Activated naive CD4-positive, alpha-beta T cell treated with anti-CD3 and anti-CD28 coated beads for 36 hours (primary cell): Measurements from ENCODE around the gene RGP1. TPM values are rescaled to one million over a fixed set of nuclear protein-coding genes. Genes with fewer than 3 reads are reported as not detected.
A peak's percentile ranks its signal among the peaks of the same experiment; 100 is the strongest.

Experiments
- CTCF ChIA-PET: fragments of 350-600 bp; sonication (Branson Sonifier 250); formaldehyde crosslinking; loops from one replicate; lab custom pipeline; 2021; ENCODE audit warnings: antibody characterized with exemption; lab: Charles Lee
- DNase-seq: peaks from one replicate; pipeline ENCODE4 v3.0.0-alpha.2; 2020
- H3K27ac Mint-ChIP-seq: one replicate; pipeline ENCODE4 v1.8.0; 2021; ENCODE audit warnings: mild to moderate bottlenecking, mixed read lengths
- H3K27me3 Mint-ChIP-seq: one replicate; pipeline ENCODE4 v1.8.0; 2021; ENCODE audit warnings: low read depth, mixed read lengths
- H3K36me3 Mint-ChIP-seq: one replicate; pipeline ENCODE4 v1.8.0; 2021; ENCODE audit warnings: low read depth, mixed read lengths
- H3K4me1 Mint-ChIP-seq: one replicate; pipeline ENCODE4 v1.8.0; 2021; ENCODE audit warnings: low read depth, mixed read lengths
- H3K4me3 Mint-ChIP-seq: one replicate; pipeline ENCODE4 v1.8.0; 2021; ENCODE audit warnings: mild to moderate bottlenecking, moderate library complexity, mixed read lengths
- H3K9me3 Mint-ChIP-seq: one replicate; pipeline ENCODE4 v1.8.0; 2021; ENCODE audit warnings: mixed read lengths
- intact Hi-C: fragments of 100-400 bp; cut with micrococcal nuclease; formaldehyde crosslinking; loops from one replicate; pipeline ENCODE4 v1.15.1; 2023
- total RNA-seq, 2 experiments: library from RNA; stranded (reverse); gene quantifications; one replicate each; pipeline ENCODE4 v1.2.3, GENCODE V29; 2021

The RGP1 gene
- total RNA-seq, 2 experiments from 2014 or later, result 12.0 to 13.3 TPM

- intact Hi-C loops, result loop anchor here (1.0 to 5.0 kb wide), 3 partner anchors 12 to 631 kb away; partner anchors contain the start of gene ATOSB
- Mint-ChIP-seq H3K36me3 (peaks cover 7% of the 10 kb centered on the region), H3K27ac (peak overlapping the region; percentile 67), H3K27me3 (no peaks in the 10 kb centered on the region), H3K4me1 (peaks cover 32% of the 10 kb centered on the region), H3K4me3 (peak overlapping the region; percentile 81), H3K9me3 (no peaks in the 10 kb centered on the region)
- DNase-seq, result peak; percentile 35
- CTCF ChIA-PET, result interaction anchor here (0.6 to 7.2 kb wide), 13 partner anchors 8 to 379 kb away, joined by 3 to 59 read pairs (median 5); partner anchors contain the start of genes CREB3, HINT2 and TLN1
Observed at GRCh38 chr9:35748242-35748857, 737 bp upstream of the RGP1 start.

- Mint-ChIP-seq H3K9me3 (no peaks in the 10 kb centered on the region), H3K4me1 (peaks cover 32% of the 10 kb centered on the region), H3K27me3 (no peaks in the 10 kb centered on the region), H3K36me3 (peaks cover 8% of the 10 kb centered on the region), H3K27ac (peak overlapping the region; percentile 88), H3K4me3 (peak overlapping the region; percentile 89)
- CTCF ChIA-PET, result interaction anchor here (0.8 to 7.2 kb wide), 8 partner anchors 10 to 91 kb away, joined by 3 to 59 read pairs (median 6); partner anchors contain the start of genes CREB3 and TLN1
- DNase-seq, result peak; percentile 65
- intact Hi-C loops, result loop anchor here (1.0 to 5.0 kb wide), 5 partner anchors 17 to 632 kb away; partner anchors contain the start of genes ATOSB, CREB3, HINT2 and TLN1
Observed at GRCh38 chr9:35749515-35750255, 598 bp downstream of the RGP1 start.

- CTCF ChIA-PET, result interaction anchor here (0.8 to 7.2 kb wide), 6 partner anchors 11 to 91 kb away, joined by 3 to 59 read pairs (median 4); no protein-coding TSS in a partner anchor
- no peak for DNase-seq
- H3K27ac Mint-ChIP-seq, result peak overlapping the region; percentile 88
- H3K4me1 Mint-ChIP-seq, result peaks cover 32% of the 10 kb centered on the region
- intact Hi-C loops, result no loop called here
- H3K27me3 Mint-ChIP-seq, result no peaks in the 10 kb centered on the region
- peak overlapping the region; percentile 89 for H3K4me3 Mint-ChIP-seq
- H3K9me3 Mint-ChIP-seq, result no peaks in the 10 kb centered on the region
- H3K36me3 Mint-ChIP-seq, result peaks cover 8% of the 10 kb centered on the region
Observed at GRCh38 chr9:35750256-35750531, 1.1 kb downstream of the RGP1 start.

- CTCF ChIA-PET, result interaction anchor here (0.6 to 3.8 kb wide), 4 partner anchors 18 to 136 kb away, joined by 3 to 32 read pairs (median 10); no protein-coding TSS in a partner anchor
- Mint-ChIP-seq H3K36me3 (peaks cover 8% of the 10 kb centered on the region), H3K4me1 (peaks cover 23% of the 10 kb centered on the region), H3K9me3 (no peaks in the 10 kb centered on the region), H3K27ac (no peak overlapping the region), H3K27me3 (no peaks in the 10 kb centered on the region), H3K4me3 (no peak overlapping the region)
- no peak for DNase-seq
- intact Hi-C loops, result no loop called here
Observed at GRCh38 chr9:35753466-35753865, 4.4 kb downstream of the RGP1 start.

- DNase-seq, result no peak
- CTCF ChIA-PET, result interaction anchor here (1.8 to 3.8 kb wide), 2 partner anchors 19 to 58 kb away, joined by 6 to 32 read pairs; no protein-coding TSS in a partner anchor
- intact Hi-C loops, result no loop called here
- Mint-ChIP-seq H3K9me3 (no peaks in the 10 kb centered on the region), H3K27ac (no peak within 1 kb of the TSS), H3K27me3 (no peaks in the 10 kb centered on the region), H3K4me1 (peaks cover 30% of the 10 kb centered on the region), H3K36me3 (peaks cover 8% of the 10 kb centered on the region), H3K4me3 (no peak within 1 kb of the TSS)
Observed at GRCh38 chr9:35754264-35754663, 5.2 kb downstream of the RGP1 start, which contains the start of gene MSMP. Gene MSMP (minus strand): TSS chr9:35754276. CDS start chr9:35754129, 147 bp downstream.

GRCh38 chr9:35755071-35755470 lies 6.0 kb downstream of the RGP1 start:
- H3K36me3 Mint-ChIP-seq, result peaks cover 8% of the 10 kb centered on the region
- no peak for DNase-seq
- intact Hi-C loops, result no loop called here
- no peak overlapping the region for H3K4me3 Mint-ChIP-seq
- H3K4me1 Mint-ChIP-seq, result peaks cover 34% of the 10 kb centered on the region
- H3K27ac Mint-ChIP-seq, result no peak overlapping the region
- H3K9me3 Mint-ChIP-seq, result no peaks in the 10 kb centered on the region
- CTCF ChIA-PET, result interaction anchor here (0.6 to 3.8 kb wide), 2 partner anchors 20 to 57 kb away, joined by 3 to 32 read pairs; partner anchors contain the start of gene SPAG8
- H3K27me3 Mint-ChIP-seq, result no peaks in the 10 kb centered on the region

- peaks cover 33% of the 10 kb centered on the region for H3K4me1 Mint-ChIP-seq
- CTCF ChIA-PET, result interaction anchor here (0.6 to 3.8 kb wide), 17 partner anchors 9 to 151 kb away, joined by 3 to 32 read pairs (median 4); partner anchors contain the start of genes CREB3, GBA2, RGP1 and TLN1
- intact Hi-C loops, result loop anchor here (1.0 to 2.0 kb wide), 3 partner anchors 24 to 72 kb away; partner anchors contain the start of genes CREB3, FAM221B, HINT2 and TLN1
Observed at GRCh38 chr9:35756275-35757225, 7.5 kb downstream of the RGP1 start.

GRCh38 chr9:35757226-35757891 lies 8.3 kb downstream of the RGP1 start:
- CTCF ChIA-PET, result interaction anchor here (0.6 to 3.8 kb wide), 14 partner anchors 10 to 152 kb away, joined by 3 to 32 read pairs (median 4); partner anchors contain the start of genes CREB3, GBA2, RGP1 and TLN1
- H3K27me3 Mint-ChIP-seq, result no peaks in the 10 kb centered on the region
- H3K27ac Mint-ChIP-seq, result peak overlapping the region; percentile 95
- no peaks in the 10 kb centered on the region for H3K9me3 Mint-ChIP-seq
- peaks cover 37% of the 10 kb centered on the region for H3K4me1 Mint-ChIP-seq
- peak overlapping the region; percentile 94 for H3K4me3 Mint-ChIP-seq
- peaks cover 9% of the 10 kb centered on the region for H3K36me3 Mint-ChIP-seq
- intact Hi-C loops, result loop anchor here (2.0 kb wide), 2 partner anchors 57 to 71 kb away; partner anchors contain the start of genes FAM221B, HINT2 and TMEM8B
- peak; percentile 34 for DNase-seq

More at GRCh38 chr9:35756275-35757225, 7.5 kb downstream of the RGP1 start:
- Mint-ChIP-seq H3K9me3 (no peaks in the 10 kb centered on the region), H3K27ac (peak overlapping the region; percentile 95), H3K27me3 (no peaks in the 10 kb centered on the region), H3K36me3 (peaks cover 11% of the 10 kb centered on the region), H3K4me3 (peak overlapping the region; percentile 94)
- DNase-seq, result peak; percentile 92

GRCh38 chr9:35757892-35758275 lies 8.8 kb downstream of the RGP1 start:
- H3K27ac Mint-ChIP-seq, result peak overlapping the region; percentile 20
- no peaks in the 10 kb centered on the region for H3K27me3 Mint-ChIP-seq
- DNase-seq, result no peak
- intact Hi-C loops, result loop anchor here (2.0 kb wide), 2 partner anchors 57 to 71 kb away; partner anchors contain the start of genes FAM221B, HINT2 and TMEM8B
- peaks cover 7% of the 10 kb centered on the region for H3K36me3 Mint-ChIP-seq
- CTCF ChIA-PET, result interaction anchor here (1.7 kb wide), 1 partner anchor 32 kb away, joined by 7 read pairs; no protein-coding TSS in a partner anchor
- no peaks in the 10 kb centered on the region for H3K9me3 Mint-ChIP-seq
- H3K4me3 Mint-ChIP-seq, result peak overlapping the region; percentile 94
- peaks cover 37% of the 10 kb centered on the region for H3K4me1 Mint-ChIP-seq

- intact Hi-C loops, result no loop called here
- CTCF ChIA-PET, result interaction anchor here (1.2 kb wide), 1 partner anchor 67 kb away, joined by 3 read pairs; no protein-coding TSS in a partner anchor
- no peak for DNase-seq
- H3K27ac Mint-ChIP-seq, result peak overlapping the region; percentile 0
- H3K9me3 Mint-ChIP-seq, result no peaks in the 10 kb centered on the region
- H3K4me3 Mint-ChIP-seq, result peak overlapping the region; percentile 59
- H3K4me1 Mint-ChIP-seq, result peaks cover 39% of the 10 kb centered on the region
- peaks cover 9% of the 10 kb centered on the region for H3K36me3 Mint-ChIP-seq
- H3K27me3 Mint-ChIP-seq, result no peaks in the 10 kb centered on the region
Observed at GRCh38 chr9:35758475-35759050, 9.5 kb downstream of the RGP1 start.
